GM13977 (cell line): Measurements from ENCODE around the gene PLA2G10.
"Not testable (repeated sequence)": the region's sequence is repeated elsewhere in the genome, so short reads cannot be mapped to it uniquely, and the experiment has no call there.

Experiments
- DNase-seq: peaks from one replicate; pipeline ENCODE4 v3.0.0; 2012; ENCODE audit warnings: low spot score
- in situ Hi-C: fragments of 300-500 bp; cut with MboI; formaldehyde crosslinking; loops from one replicate; pipeline ENCODE4 v1.12.0; 2022; ENCODE audit warnings: low sequenced_read_pairs, low pct_unique_long_range_greater_than_20kb, mixed read lengths, inconsistent platforms; ENCODE audit not compliant: unreplicated experiment
- TF ChIP-seq, protein P1 (sequence below): IDR thresholded peaks from 2 replicates; pipeline ENCODE4 v1.5.1; 2012; ENCODE audit warnings: mild to moderate bottlenecking, control low read depth; ENCODE audit not compliant: insufficient read depth; ENCODE audit errors: extremely low read depth, missing control alignments

PLA2G10 gene

DNA sequence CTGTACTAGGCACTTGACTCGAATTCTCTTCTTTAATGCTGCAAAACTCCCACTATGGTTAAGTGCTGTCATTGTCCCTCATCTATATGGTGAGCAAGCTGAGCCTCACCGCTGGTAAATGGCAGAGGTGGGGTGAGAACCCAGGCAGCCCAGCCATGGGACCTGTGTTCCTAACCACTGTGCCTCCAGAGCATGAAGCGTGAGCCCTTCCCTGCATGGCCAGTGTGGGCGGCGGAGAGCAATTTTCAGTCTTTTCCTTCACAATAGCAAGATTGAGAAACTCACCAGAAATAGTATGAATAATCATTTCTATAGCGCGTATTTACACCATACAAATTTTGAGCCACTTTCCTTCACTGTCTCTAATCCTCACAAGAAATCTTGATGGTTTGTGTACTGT is 52.2 kb downstream of the PLA2G10 start:
- in situ Hi-C loops, result no loop called here
- no peak for DNase-seq
- TF ChIP-seq, protein P1, sequence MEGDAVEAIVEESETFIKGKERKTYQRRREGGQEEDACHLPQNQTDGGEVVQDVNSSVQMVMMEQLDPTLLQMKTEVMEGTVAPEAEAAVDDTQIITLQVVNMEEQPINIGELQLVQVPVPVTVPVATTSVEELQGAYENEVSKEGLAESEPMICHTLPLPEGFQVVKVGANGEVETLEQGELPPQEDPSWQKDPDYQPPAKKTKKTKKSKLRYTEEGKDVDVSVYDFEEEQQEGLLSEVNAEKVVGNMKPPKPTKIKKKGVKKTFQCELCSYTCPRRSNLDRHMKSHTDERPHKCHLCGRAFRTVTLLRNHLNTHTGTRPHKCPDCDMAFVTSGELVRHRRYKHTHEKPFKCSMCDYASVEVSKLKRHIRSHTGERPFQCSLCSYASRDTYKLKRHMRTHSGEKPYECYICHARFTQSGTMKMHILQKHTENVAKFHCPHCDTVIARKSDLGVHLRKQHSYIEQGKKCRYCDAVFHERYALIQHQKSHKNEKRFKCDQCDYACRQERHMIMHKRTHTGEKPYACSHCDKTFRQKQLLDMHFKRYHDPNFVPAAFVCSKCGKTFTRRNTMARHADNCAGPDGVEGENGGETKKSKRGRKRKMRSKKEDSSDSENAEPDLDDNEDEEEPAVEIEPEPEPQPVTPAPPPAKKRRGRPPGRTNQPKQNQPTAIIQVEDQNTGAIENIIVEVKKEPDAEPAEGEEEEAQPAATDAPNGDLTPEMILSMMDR, result no peak

DNA sequence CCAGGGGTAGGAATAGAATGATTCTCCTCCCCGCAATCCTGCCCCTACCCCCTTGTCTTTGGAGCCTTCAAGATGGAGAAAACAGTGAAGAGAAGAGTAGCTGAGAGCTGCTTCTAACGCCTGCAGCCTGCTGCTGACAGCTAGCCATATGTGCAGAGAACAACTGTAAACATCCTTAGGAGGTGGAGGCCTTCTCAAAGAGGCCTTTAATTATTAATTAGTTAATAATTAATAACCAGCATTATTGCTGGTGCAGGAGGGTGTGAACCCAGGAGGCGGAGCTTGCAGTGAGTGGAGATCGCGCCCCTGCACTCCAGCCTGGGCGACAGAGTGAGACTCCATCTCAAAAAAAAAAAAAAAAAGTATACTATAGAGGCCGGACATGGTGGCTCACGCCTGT is 52.9 kb downstream of the PLA2G10 start:
- TF ChIP-seq, protein P1, result no peak
- no peak for DNase-seq
- in situ Hi-C loops, result no loop called here

DNA sequence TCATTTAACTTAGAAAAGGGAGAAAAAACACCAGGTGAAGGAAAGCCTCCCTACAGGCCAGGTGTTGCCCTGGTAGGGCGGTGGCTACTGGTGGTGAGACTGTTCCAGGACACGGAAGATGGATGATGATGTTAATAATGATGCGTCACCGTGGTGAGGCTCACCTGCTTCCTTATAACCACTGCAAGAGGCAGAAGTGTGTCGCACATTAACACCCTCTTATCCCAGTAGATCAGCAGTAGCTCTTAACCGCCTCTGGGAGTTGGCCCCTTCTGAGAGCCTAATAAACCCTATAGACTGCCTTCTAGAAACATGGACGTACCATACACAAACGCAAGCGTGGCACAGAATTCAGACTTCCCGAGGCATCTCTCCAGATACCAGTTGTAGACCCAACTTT is 53.6 kb downstream of the PLA2G10 start:
- no peak for DNase-seq
- TF ChIP-seq, protein P1, result no peak
- in situ Hi-C loops, result no loop called here

DNA sequence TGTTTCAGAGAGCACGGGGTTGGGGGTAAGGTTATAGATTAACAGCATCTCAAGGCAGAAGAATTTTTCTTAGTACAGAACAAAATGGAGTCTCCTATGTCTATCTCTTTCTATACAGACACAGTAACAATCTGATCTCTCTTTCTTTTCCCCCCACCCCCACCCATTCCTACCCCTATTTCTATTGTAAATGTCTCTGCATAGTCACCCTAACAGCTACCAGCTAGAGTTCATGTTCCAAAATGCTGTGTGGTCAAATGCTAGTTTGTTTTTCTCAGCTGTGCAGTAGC is 57.2 kb downstream of the PLA2G10 start:
- in situ Hi-C loops, result not testable (repeated sequence)

DNA sequence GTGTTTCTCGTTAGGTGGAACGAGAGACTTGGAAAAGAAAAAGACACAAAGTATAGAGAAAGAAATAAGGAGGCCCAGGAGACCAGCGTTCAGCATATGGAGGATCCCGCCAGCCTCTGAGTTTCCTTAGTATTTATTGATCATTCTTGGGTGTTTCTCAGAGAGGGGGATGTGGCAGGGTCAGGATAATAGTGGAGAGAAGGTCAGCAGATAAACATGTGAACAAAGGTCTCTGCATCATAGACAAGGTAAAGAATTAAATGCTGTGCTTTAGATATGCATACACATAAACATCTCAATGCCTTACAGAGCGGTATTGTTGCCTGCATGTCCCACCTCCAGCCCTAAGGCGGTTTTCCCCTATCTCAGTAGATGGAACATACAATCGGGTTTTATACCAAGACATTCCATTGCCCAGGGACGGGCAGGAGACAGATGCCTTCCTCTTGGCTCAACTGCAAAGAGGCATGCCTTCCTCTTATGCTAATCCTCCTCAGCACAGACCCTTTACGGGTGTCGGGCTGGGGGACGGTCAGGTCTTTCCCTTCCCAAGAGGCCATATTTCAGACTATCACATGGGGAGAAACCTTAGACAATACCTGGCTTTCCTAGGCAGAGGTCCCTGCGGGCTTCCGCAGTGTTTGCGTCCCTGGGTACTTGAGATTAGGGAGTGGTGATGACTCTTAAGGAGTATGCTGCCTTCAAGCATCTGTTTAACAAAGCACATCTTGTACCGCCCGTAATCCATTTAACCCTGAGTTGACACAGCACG is 57.7 kb downstream of the PLA2G10 start:
- in situ Hi-C loops, result not testable (repeated sequence)

More for the DNA sequence above, 57.2 kb downstream of the PLA2G10 start:
- not testable (repeated sequence) for DNase-seq

DNA sequence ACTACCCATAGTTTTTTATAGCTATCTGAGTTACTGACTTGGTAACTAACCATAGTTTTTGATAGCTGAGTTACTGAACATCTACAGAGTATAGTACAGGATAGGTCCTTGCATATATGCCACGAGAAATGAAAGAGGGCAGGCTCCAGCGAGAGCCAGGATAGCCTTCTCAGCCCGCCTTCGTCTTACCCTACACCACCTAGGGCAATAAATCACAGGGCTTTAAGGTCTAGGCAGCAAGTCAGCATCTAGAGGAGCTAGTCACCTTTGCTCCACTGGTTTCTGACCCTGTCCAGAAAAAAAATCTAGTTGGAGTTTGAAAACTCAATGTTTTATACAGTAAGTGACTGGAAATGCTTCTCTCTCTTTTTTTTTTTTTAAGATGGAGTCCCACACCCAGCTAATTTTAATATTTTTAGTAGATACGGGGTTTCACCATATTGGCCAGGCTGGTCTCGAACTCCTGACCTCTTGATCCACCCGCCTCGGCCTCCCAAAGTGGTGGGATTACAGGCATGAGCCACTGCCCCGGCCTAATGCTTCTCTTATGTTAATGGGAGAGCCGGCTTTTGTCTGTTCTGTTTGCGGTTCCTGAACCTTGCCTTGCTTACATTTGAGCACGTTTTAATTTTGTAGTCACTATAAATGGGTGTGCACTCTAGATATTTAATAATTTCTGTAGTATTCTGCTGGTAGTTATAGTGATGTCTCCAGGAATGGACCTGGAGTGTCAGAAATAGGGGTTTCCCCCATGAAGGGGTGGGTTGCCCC is 58.5 kb downstream of the PLA2G10 start:
- TF ChIP-seq, protein P1, result no peak
- in situ Hi-C loops, result no loop called here
- no peak for DNase-seq

More for the DNA sequence above, 57.7 kb downstream of the PLA2G10 start:
- DNase-seq, result not testable (repeated sequence)

DNA sequence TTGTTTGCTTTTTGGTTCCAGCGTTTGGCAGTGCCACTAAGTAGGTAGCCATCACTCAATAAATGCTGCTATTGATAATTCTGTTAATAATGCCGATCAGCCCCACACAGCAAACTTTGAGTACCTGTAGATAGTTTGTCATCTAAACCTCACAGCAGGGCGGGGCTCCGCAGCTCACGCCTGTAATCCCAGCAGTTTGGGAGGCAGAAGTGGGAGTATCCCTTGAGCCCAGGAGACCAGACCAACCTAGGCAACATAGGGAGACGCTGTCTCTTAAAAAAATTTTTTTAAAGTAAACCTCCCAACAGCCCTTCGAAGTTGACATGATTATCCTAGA is 59.8 kb downstream of the PLA2G10 start:
- no peak for DNase-seq
- in situ Hi-C loops, result no loop called here
- TF ChIP-seq, protein P1, result no peak
